ENCODE results near the gene ACVR1C.

ACVR1C gene

DNA sequence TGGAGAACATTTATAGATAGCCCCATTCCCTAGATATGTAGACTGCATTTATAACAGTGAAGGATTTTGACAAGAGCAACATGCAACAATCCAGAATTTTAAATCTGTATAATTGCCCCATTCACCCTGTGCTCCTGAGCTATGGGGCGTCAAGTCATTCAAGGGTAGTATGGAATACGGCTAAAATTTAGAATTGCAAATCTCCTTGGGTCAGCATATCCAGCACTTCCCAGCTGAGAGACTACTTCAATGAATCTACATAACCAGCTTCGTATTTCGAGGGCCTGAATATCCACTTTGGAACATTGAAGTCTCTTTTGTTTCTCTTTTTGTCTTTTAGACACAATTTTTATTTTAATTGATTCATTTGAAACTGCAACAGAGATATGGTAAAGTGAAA is 28.4 kb upstream of the ACVR1C start:
- TF ChIP-seq EZH2phosphoT487 (IDR thresholded peaks at IDR 0.05; ENCODE audit: borderline replicate concordance) (no peak), CTCF (conservative IDR thresholded peaks at IDR 0.05; ENCODE audit: low read length) (no peak)

GRCh38 chr2:157644776-157645175 is 16.1 kb upstream of the ACVR1C start:
- no peak for TF ChIP-seq EZH2phosphoT487 (IDR thresholded peaks at IDR 0.05; ENCODE audit: borderline replicate concordance)
- no peaks in the 10 kb centered on the region for H3K36me3 ChIP-seq (ENCODE audit: insufficient read depth, low read length)
- no peak overlapping the region for H3K9ac ChIP-seq (ENCODE audit: low read depth, low read length, poor library complexity, severe bottlenecking)
- H3K79me2 ChIP-seq (ENCODE audit: insufficient read depth, low read length) = no peaks in the 10 kb centered on the region
- no peak overlapping the region for H3K4me3 ChIP-seq (ENCODE audit: low read length, poor library complexity, severe bottlenecking)
- no peak overlapping the region for H2AFZ ChIP-seq (ENCODE audit: low read length)
- no peak overlapping the region for H3K4me2 ChIP-seq (ENCODE audit: low read depth, low read length, poor library complexity, severe bottlenecking)
- H3F3A ChIP-seq (ENCODE audit: low read depth) = no peaks in the 10 kb centered on the region
- no peaks in the 10 kb centered on the region for H4K20me1 ChIP-seq (ENCODE audit: insufficient read depth, low read length, poor library complexity, severe bottlenecking)
- H3K9me2 ChIP-seq (replicated peaks; ENCODE audit: low read depth, low read length) = no peaks in the 10 kb centered on the region
- no peaks in the 10 kb centered on the region for H3K27me3 ChIP-seq (ENCODE audit: insufficient read depth, low read length, poor library complexity, severe bottlenecking)
- H3K9me3 ChIP-seq (ENCODE audit: insufficient read depth, low read depth, low read length) = no peaks in the 10 kb centered on the region
- no peaks in the 10 kb centered on the region for H3K4me1 ChIP-seq (ENCODE audit: insufficient read depth, low read length, poor library complexity, severe bottlenecking)

More for the DNA sequence above, 28.4 kb upstream of the ACVR1C start:
- H4K20me1 ChIP-seq (ENCODE audit: insufficient read depth, low read length, poor library complexity, severe bottlenecking) = no peaks in the 10 kb centered on the region
- H3K9ac ChIP-seq (ENCODE audit: low read depth, low read length, poor library complexity, severe bottlenecking) = no peak overlapping the region
- 0 out of 2 replicates have a peak, but pooled peaks cover 3% of the 10 kb centered on the region for H3K9me2 ChIP-seq (replicated peaks; ENCODE audit: low read depth, low read length)
- H2AFZ ChIP-seq (ENCODE audit: low read length) = no peak overlapping the region
- no peaks in the 10 kb centered on the region for H3K4me1 ChIP-seq (ENCODE audit: insufficient read depth, low read length, poor library complexity, severe bottlenecking)
- no peaks in the 10 kb centered on the region for H3K9me3 ChIP-seq (ENCODE audit: insufficient read depth, low read depth, low read length)
- no peaks in the 10 kb centered on the region for H3K36me3 ChIP-seq (ENCODE audit: insufficient read depth, low read length)
- no peak overlapping the region for H3K4me3 ChIP-seq (ENCODE audit: low read length, poor library complexity, severe bottlenecking)
- H3F3A ChIP-seq (ENCODE audit: low read depth) = no peaks in the 10 kb centered on the region
- no peak overlapping the region for H3K4me2 ChIP-seq (ENCODE audit: low read depth, low read length, poor library complexity, severe bottlenecking)
- no peaks in the 10 kb centered on the region for H3K79me2 ChIP-seq (ENCODE audit: insufficient read depth, low read length)
- H3K27me3 ChIP-seq (ENCODE audit: insufficient read depth, low read length, poor library complexity, severe bottlenecking) = no peaks in the 10 kb centered on the region

- H3K79me2 ChIP-seq (ENCODE audit: insufficient read depth, low read length) = no peaks in the 10 kb centered on the region
- no peaks in the 10 kb centered on the region for H3K9me2 ChIP-seq (replicated peaks; ENCODE audit: low read depth, low read length)
- no peaks in the 10 kb centered on the region for H3F3A ChIP-seq (ENCODE audit: low read depth)
- TF ChIP-seq EZH2phosphoT487 (IDR thresholded peaks at IDR 0.05; ENCODE audit: borderline replicate concordance) (no peak), CTCF (conservative IDR thresholded peaks at IDR 0.05; ENCODE audit: low read length) (no peak)
- no peak overlapping the region for H3K4me2 ChIP-seq (ENCODE audit: low read depth, low read length, poor library complexity, severe bottlenecking)
- H3K4me3 ChIP-seq (ENCODE audit: low read length, poor library complexity, severe bottlenecking) = no peak overlapping the region
- no peak overlapping the region for H2AFZ ChIP-seq (ENCODE audit: low read length)
- no peaks in the 10 kb centered on the region for H3K9me3 ChIP-seq (ENCODE audit: insufficient read depth, low read depth, low read length)
- H3K36me3 ChIP-seq (ENCODE audit: insufficient read depth, low read length) = no peaks in the 10 kb centered on the region
- no peaks in the 10 kb centered on the region for H3K4me1 ChIP-seq (ENCODE audit: insufficient read depth, low read length, poor library complexity, severe bottlenecking)
- H3K27me3 ChIP-seq (ENCODE audit: insufficient read depth, low read length, poor library complexity, severe bottlenecking) = no peaks in the 10 kb centered on the region
- H4K20me1 ChIP-seq (ENCODE audit: insufficient read depth, low read length, poor library complexity, severe bottlenecking) = no peaks in the 10 kb centered on the region
- no peak overlapping the region for H3K9ac ChIP-seq (ENCODE audit: low read depth, low read length, poor library complexity, severe bottlenecking)
These were observed 3.2 kb upstream of the ACVR1C start for GRCh38 chr2:157631861-157632260.

Measured in Loucy (cell line).